Neural progenitor cell (in vitro differentiated cells): ENCODE measurements around the gene TTLL3.

Source experiments
- CTCF ChIP-seq: fragments of 200-600 bp; sonication (generic); IDR thresholded peaks from 2 replicates; pipeline ENCODE4 v1.5.1; 2017; ENCODE audit warnings: antibody characterized with exemption, mild to moderate bottlenecking
- EZH2 ChIP-seq: fragments of 200-600 bp; sonication (generic); IDR thresholded peaks from 2 replicates; pipeline ENCODE4 v1.6.1; 2017; ENCODE audit warnings: antibody characterized with exemption, mild to moderate bottlenecking, moderate library complexity
- EZH2phosphoT487 ChIP-seq: fragments of 200-600 bp; sonication (generic); IDR thresholded peaks from 2 replicates; pipeline ENCODE4 v1.6.1; 2017; ENCODE audit warnings: antibody characterized with exemption

GRCh38 chr3:9861626-9862130, 51.6 kb downstream of the TTLL3 start:
- no peak for TF ChIP-seq CTCF
- TF ChIP-seq EZH2: no peak
- no peak for TF ChIP-seq EZH2phosphoT487
